Right renal cortex interstitium (tissue), 3 donors: ENCODE measurements around the gene ZNF444. TPM values are rescaled to one million over a fixed set of nuclear protein-coding genes. Genes with fewer than 3 reads are reported as not detected.

ENCODE experiments used
- DNase-seq, 3 donors: peaks; one replicate each; pipeline ENCODE4 v3.0.0-alpha.2; 2013; ENCODE audit warnings: low read depth in 3 of 3, low spot score in 2 of 3
- polyA plus RNA-seq, 3 donors: library from polyadenylated mRNA; unstranded; fragments of 120-200 nt; gene quantifications; one replicate each; pipeline ENCODE4 v1.2.1, GENCODE V29; 2013; ENCODE audit not compliant: insufficient read length in 3 of 3

ZNF444 gene
- polyA plus RNA-seq, 3 donors = 19.6 to 23.6 (median 22.3) TPM

- peak; percentile 95 to 96 (median 95) for DNase-seq
Observed at GRCh38 chr19:56121180-56122167, 19.6 kb upstream of the ZNF444 start, which contains the start of gene ZNF787. ZNF787 (minus strand) TSS chr19:56121295; CDS start chr19:56103217, 18,078 bp downstream.

- no peak for DNase-seq
Observed at GRCh38 chr19:56123266-56123891, 17.7 kb upstream of the ZNF444 start.

- DNase-seq = no peak
Observed at GRCh38 chr19:56124578-56124977, 16.5 kb upstream of the ZNF444 start.

GRCh38 chr19:56125806-56126590 lies 15.1 kb upstream of the ZNF444 start:
- DNase-seq = no peak

GRCh38 chr19:56126983-56127780 lies 13.9 kb upstream of the ZNF444 start:
- no peak for DNase-seq

- no peak for DNase-seq
Observed at GRCh38 chr19:56130006-56130405, 11.1 kb upstream of the ZNF444 start.

GRCh38 chr19:56131651-56132050 lies 9.4 kb upstream of the ZNF444 start:
- no peak for DNase-seq

- no peak for DNase-seq
Observed at GRCh38 chr19:56132316-56132822, 8.7 kb upstream of the ZNF444 start.

- DNase-seq = no peak
Observed at GRCh38 chr19:56133858-56134653, 7.0 kb upstream of the ZNF444 start.

GRCh38 chr19:56134654-56134921 lies 6.5 kb upstream of the ZNF444 start:
- DNase-seq = no peak

GRCh38 chr19:56136362-56136761 lies 4.7 kb upstream of the ZNF444 start:
- DNase-seq = no peak

GRCh38 chr19:56137405-56137804 lies 3.7 kb upstream of the ZNF444 start:
- no peak for DNase-seq

GRCh38 chr19:56138069-56138468 lies 3.0 kb upstream of the ZNF444 start:
- DNase-seq = no peak

GRCh38 chr19:56139847-56140582 lies 1.1 kb upstream of the ZNF444 start:
- no peak for DNase-seq

- DNase-seq = no peak
Observed at GRCh38 chr19:56141417-56141993, 418 bp downstream of the ZNF444 start.

GRCh38 chr19:56142087-56142787 lies 1.1 kb downstream of the ZNF444 start:
- no peak for DNase-seq

- no peak for DNase-seq
Observed at GRCh38 chr19:56142897-56143434, 1.9 kb downstream of the ZNF444 start.
